Coronary artery (tissue), 2 donors: Measurements from ENCODE around the gene TTC13.
A peak's percentile ranks its signal among the peaks of the same experiment; 100 is the strongest.

Experiments used
- DNase-seq: peaks from one replicate; pipeline ENCODE4 v3.0.0-alpha.2; 2017; ENCODE audit warnings: low spot score
- H3K27ac ChIP-seq, 2 donors: fragments of 200-600 bp; sonication (generic); one replicate each; pipeline ENCODE4 v1.5.1; 2016 to 2019
- H3K4me3 ChIP-seq: fragments of 200-600 bp; sonication (generic); 2 replicates; pipeline ENCODE4 v1.5.1; 2016; ENCODE audit warnings: mild to moderate bottlenecking, moderate library complexity
- CTCF ChIP-seq: fragments of 200-600 bp; sonication (generic); IDR thresholded peaks from one replicate; pipeline ENCODE4 v1.5.1; 2019; ENCODE audit warnings: antibody characterized with exemption

TTC13 gene

GRCh38 chr1:230864441-230864840 is 114.2 kb downstream of the TTC13 start:
- no peak for DNase-seq
- Histone ChIP-seq H3K27ac (peak overlapping the region; percentile 92 to 96), H3K4me3 (peak overlapping the region; percentile 92)
- TF ChIP-seq CTCF = no peak

- Histone ChIP-seq H3K27ac (peak overlapping the region; percentile 92 to 96), H3K4me3 (peak overlapping the region; percentile 92)
- no peak for TF ChIP-seq CTCF
- no peak for DNase-seq
Measured at GRCh38 chr1:230863449-230863848, 115.2 kb downstream of the TTC13 start.

- peak; percentile 55 for DNase-seq
- Histone ChIP-seq H3K27ac (peak overlapping the region; percentile 92 to 96), H3K4me3 (peak overlapping the region; percentile 30)
- TF ChIP-seq CTCF = no peak
Measured at GRCh38 chr1:230861970-230862595, 116.6 kb downstream of the TTC13 start.

GRCh38 chr1:230861489-230861888 is 117.2 kb downstream of the TTC13 start:
- Histone ChIP-seq H3K27ac (peak overlapping the region; percentile 92 to 96), H3K4me3 (peak overlapping the region; percentile 30)
- DNase-seq = no peak
- no peak for TF ChIP-seq CTCF

- H3K27ac ChIP-seq = peak overlapping the region; percentile 92 to 96
- DNase-seq = no peak
- H3K4me3 ChIP-seq = no peak overlapping the region
- no peak for TF ChIP-seq CTCF
Measured at GRCh38 chr1:230860617-230861384, 117.9 kb downstream of the TTC13 start.

- H3K27ac ChIP-seq = peak overlapping the region; percentile 92 to 96
Measured at GRCh38 chr1:230858918-230859729, 119.5 kb downstream of the TTC13 start.

More at GRCh38 chr1:230858918-230859729, 119.5 kb downstream of the TTC13 start:
- no peak for DNase-seq
- H3K4me3 ChIP-seq = peak overlapping the region; percentile 4
- no peak for TF ChIP-seq CTCF
